A549 (cell line): ENCODE measurements around the gene ABCC3. TPM values are rescaled to one million over a fixed set of nuclear protein-coding genes. Genes with fewer than 3 reads are reported as not detected.

Source experiments
- ATAC-seq, 2 experiments: fragments of 200-7000 bp in 1 of 2; fragments of >200 bp in 1 of 2; cut with Nextera tagmentation in 1 of 2; cut with Tn5 transposase in 1 of 2; 3 replicates each; pipeline versions ENCODE4 v1.8.0 to v1.9.1; 2018 to 2020; ENCODE audit warnings: mild to moderate bottlenecking in 1 of 2, moderate library complexity in 1 of 2
- CTCF ChIA-PET: fragments of 300-600 bp; sonication (Branson Sonifier 250); formaldehyde crosslinking; extraction: SDS; loops from one replicate; lab custom pipeline; 2021; ENCODE audit warnings: antibody characterized with exemption, inconsistent platforms; lab: Yijun Ruan, JAX
- POLR2A ChIA-PET: fragments of 350-600 bp; formaldehyde crosslinking; extraction: SDS; loops from one replicate; lab custom pipeline; 2021; ENCODE audit warnings: antibody characterized with exemption, inconsistent platforms; lab: Yijun Ruan, JAX
- DNase-seq, 2 experiments: peaks; one replicate each; pipeline versions ENCODE4 v3.0.0 to v3.0.0-alpha.2; 2011 to 2016; ENCODE audit warnings: low read depth in 1 of 2, low spot score in 1 of 2
- FAIRE-seq: peaks from 2 replicates; lab custom pipeline; 2011; peaks lifted over from hg19 to GRCh38; lab: Jason Lieb, UNC
- H3K27ac ChIP-seq, 2 experiments: fragments of >200 bp; sonication (Bioruptor Twin); formaldehyde crosslinking; 3 replicates each; pipeline ENCODE4 v1.5.1; 2016 to 2017
- H3K4me1 ChIP-seq: fragments of >200 bp; sonication (Bioruptor Twin); formaldehyde crosslinking; 3 replicates; pipeline ENCODE4 v1.6.1; 2016
- H3K4me2 ChIP-seq: fragments of >200 bp; sonication (Bioruptor Twin); formaldehyde crosslinking; 3 replicates; pipeline ENCODE4 v1.6.1; 2016
- H3K4me3 ChIP-seq: fragments of >200 bp; sonication (Bioruptor Twin); formaldehyde crosslinking; 3 replicates; pipeline ENCODE4 v1.5.1; 2016
- H3K9me3 ChIP-seq: fragments of >200 bp; sonication (Bioruptor Twin); formaldehyde crosslinking; 3 replicates; pipeline ENCODE4 v1.6.1; 2016
- BHLHE40 ChIP-seq: IDR thresholded peaks from 2 replicates; pipeline ENCODE4 v1.6.1; 2012; ENCODE audit warnings: low read depth, low read length, inconsistent platforms
- CBX8 ChIP-seq: fragments of 200-600 bp; sonication (generic); IDR thresholded peaks from 2 replicates; pipeline ENCODE4 v1.6.1; 2016
- CEBPB ChIP-seq, 2 experiments: fragments of >200 bp in 1 of 2; sonication (Bioruptor Twin) in 1 of 2; formaldehyde crosslinking in 1 of 2; IDR thresholded peaks; 2 replicates each; pipeline ENCODE4 v1.6.1; 2012 to 2016
- CHD2 ChIP-seq: fragments of 150-350 bp; IDR thresholded peaks from 2 replicates; pipeline ENCODE4 v1.6.1; 2014; ENCODE audit warnings: low read length; ENCODE audit not compliant: partially characterized antibody
- CHD4 ChIP-seq: fragments of 200-600 bp; sonication (generic); IDR thresholded peaks from 2 replicates; pipeline ENCODE4 v1.6.1; 2016; ENCODE audit warnings: antibody characterized with exemption, mild to moderate bottlenecking, borderline replicate concordance
- EHF ChIP-seq: fragments of 250-450 bp; sonication (Bioruptor Pico); IDR thresholded peaks from 2 replicates; pipeline ENCODE4 v1.5.0; 2020; ENCODE audit warnings: mild to moderate bottlenecking
- ESRRA ChIP-seq: fragments of 150-350 bp; IDR thresholded peaks from 2 replicates; pipeline ENCODE4 v1.6.1; 2014; ENCODE audit warnings: mild to moderate bottlenecking, low read length, borderline replicate concordance
- GATA3 ChIP-seq: IDR thresholded peaks from 2 replicates; pipeline ENCODE4 v1.6.1; 2012; ENCODE audit warnings: borderline replicate concordance
- HDAC2 ChIP-seq: fragments of 200-600 bp; sonication (generic); IDR thresholded peaks from 2 replicates; pipeline ENCODE4 v1.6.1; 2016
- HOXA7 ChIP-seq: fragments of 250-450 bp; sonication (Bioruptor Pico); IDR thresholded peaks from 2 replicates; pipeline ENCODE4 v1.5.0; 2020; ENCODE audit warnings: mild to moderate bottlenecking, moderate library complexity
- JUN ChIP-seq, 2 experiments: fragments of >200 bp; sonication (Bioruptor Twin); formaldehyde crosslinking; IDR thresholded peaks; 2 replicates in 1 of 2; 3 replicates in 1 of 2; pipeline ENCODE4 v1.6.1; 2016 to 2017
- JUNB ChIP-seq: fragments of >200 bp; sonication (Bioruptor Twin); formaldehyde crosslinking; IDR thresholded peaks from 2 replicates; pipeline ENCODE4 v1.6.1; 2016
- KDM5A ChIP-seq: fragments of 200-600 bp; sonication (generic); IDR thresholded peaks from 2 replicates; pipeline ENCODE4 v1.6.1; 2016; ENCODE audit warnings: antibody characterized with exemption, mild to moderate bottlenecking
- MAFK ChIP-seq: fragments of 450-650 bp; IDR thresholded peaks from 2 replicates; pipeline ENCODE4 v1.6.1; 2014; ENCODE audit not compliant: partially characterized antibody
- MYC ChIP-seq: IDR thresholded peaks from 2 replicates; pipeline ENCODE4 v1.6.1; 2012; ENCODE audit warnings: mild to moderate bottlenecking, inconsistent platforms, low read length, improper control_type of control experiment, borderline replicate concordance
- NFE2L2 ChIP-seq: fragments of 150-350 bp; conservative IDR thresholded peaks from 2 replicates; pipeline ENCODE4 v1.6.1; 2014; ENCODE audit warnings: low read length
- NPAS2 ChIP-seq: fragments of 250-450 bp; sonication (Bioruptor Pico); IDR thresholded peaks from 2 replicates; pipeline ENCODE4 v1.8.0; 2022; ENCODE audit warnings: mild to moderate bottlenecking, moderate library complexity, borderline replicate concordance
- POLR2A ChIP-seq: IDR thresholded peaks from 2 replicates; pipeline ENCODE4 v1.6.1; 2012; ENCODE audit warnings: mild to moderate bottlenecking, low read length
- POLR2AphosphoS2 ChIP-seq: conservative IDR thresholded peaks from 2 replicates; pipeline ENCODE4 v1.6.1; 2012; ENCODE audit warnings: low read length, improper control_type of control experiment, inconsistent platforms
- RAD21 ChIP-seq, 2 experiments: fragments of >200 bp in 1 of 2; sonication (Bioruptor Twin) in 1 of 2; formaldehyde crosslinking in 1 of 2; IDR thresholded peaks in 1 of 2; conservative IDR thresholded peaks in 1 of 2; 2 replicates in 1 of 2; 3 replicates in 1 of 2; pipeline ENCODE4 v1.6.1; 2012 to 2018; ENCODE audit warnings: inconsistent platforms in 1 of 2
- RARB ChIP-seq: fragments of 250-450 bp; sonication (Bioruptor Pico); IDR thresholded peaks from 2 replicates; pipeline ENCODE4 v1.8.0; 2021; ENCODE audit warnings: mild to moderate bottlenecking, moderate library complexity
- RFX5 ChIP-seq: fragments of 450-650 bp; IDR thresholded peaks from 2 replicates; pipeline ENCODE4 v1.7.1; 2014; ENCODE audit warnings: antibody characterized with exemption, mild to moderate bottlenecking, moderate library complexity
- RNF2 ChIP-seq: fragments of 200-600 bp; sonication (generic); IDR thresholded peaks from 2 replicates; pipeline ENCODE4 v1.6.1; 2016; ENCODE audit warnings: low read depth, mild to moderate bottlenecking, antibody characterized with exemption, moderate library complexity, borderline replicate concordance
- SREBF2 ChIP-seq: fragments of 450-650 bp; IDR thresholded peaks from 2 replicates; pipeline ENCODE4 v1.6.1; 2014; ENCODE audit warnings: mild to moderate bottlenecking, moderate library complexity
- TFCP2L1 ChIP-seq: fragments of 250-450 bp; sonication (Bioruptor Pico); IDR thresholded peaks from 2 replicates; pipeline ENCODE4 v1.5.0; 2021; ENCODE audit warnings: mild to moderate bottlenecking
- TP53 ChIP-seq: fragments of 250-450 bp; sonication (Bioruptor Pico); IDR thresholded peaks from 2 replicates; pipeline ENCODE4 v1.5.0; 2021; ENCODE audit warnings: mild to moderate bottlenecking, moderate library complexity
- ZSCAN20 ChIP-seq: fragments of 250-450 bp; sonication (Bioruptor Pico); IDR thresholded peaks from 2 replicates; pipeline ENCODE4 v1.8.0; 2022; ENCODE audit warnings: mild to moderate bottlenecking, moderate library complexity
- WGBS: methylation state at CpG from one replicate; pipeline ENCODE4 v1.1.6; 2017; ENCODE audit errors: missing lambda C conversion rate; 5-methylcytosine and 5-hydroxymethylcytosine counted together
- polyA plus RNA-seq, 4 experiments: library from polyadenylated mRNA; depleted of rRNA in 3 of 4; stranded (reverse); fragments of >200 nt; fragmentation: RNase III in 1 of 4; extraction: RNeasy Plus Mini Kit Qiagen cat#74134 plus additional on column Dnase treatment in 1 of 4; gene quantifications; 2 replicates in 3 of 4; 3 replicates in 1 of 4; pipeline ENCODE4 v1.2.3, GENCODE V29; 2011 to 2017
- TF ChIP-seq, protein P1 (sequence below): IDR thresholded peaks from 2 replicates; pipeline ENCODE4 v1.6.1; 2012
- TF ChIP-seq, protein P2 (sequence below): fragments of 200-600 bp; sonication (generic); IDR thresholded peaks from 2 replicates; pipeline ENCODE4 v1.6.1; 2016; ENCODE audit warnings: antibody characterized with exemption, mild to moderate bottlenecking, moderate library complexity
- TF ChIP-seq, protein P3 (sequence below): fragments of 150-350 bp; IDR thresholded peaks from 2 replicates; pipeline ENCODE4 v1.6.1; 2014; ENCODE audit warnings: low read depth, mild to moderate bottlenecking, low read length
- TF ChIP-seq, protein P4 (sequence below): IDR thresholded peaks from 2 replicates; pipeline ENCODE4 v1.6.1; 2012; ENCODE audit warnings: low read depth, borderline replicate concordance

Gene ABCC3
- polyA plus RNA-seq, 2 of the 4 experiments (the other 2 are of a cell fraction), result 248 to 342 TPM

DNA sequence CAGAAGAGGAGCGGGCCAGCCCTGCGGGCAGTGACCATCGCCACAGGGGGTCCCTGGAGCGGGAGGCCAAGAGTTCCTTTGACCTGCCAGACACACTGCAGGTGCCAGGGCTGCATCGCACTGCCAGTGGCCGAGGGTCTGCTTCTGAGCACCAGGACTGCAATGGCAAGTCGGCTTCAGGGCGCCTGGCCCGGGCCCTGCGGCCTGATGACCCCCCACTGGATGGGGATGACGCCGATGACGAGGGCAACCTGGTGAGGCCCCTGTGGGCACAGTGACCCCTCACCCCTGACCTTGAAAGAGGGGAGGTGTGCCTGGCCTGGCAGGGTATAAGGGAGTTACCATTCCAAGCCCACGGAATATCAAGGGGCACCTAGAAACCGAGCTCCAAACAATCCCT is 35.1 kb upstream of the ABCC3 start:
- FAIRE-seq (no peak), DNase-seq (no peak)
- Histone ChIP-seq H3K27ac (no peak overlapping the region), H3K4me2 (no peak overlapping the region)
- no peak for TF ChIP-seq RARB (CRISPR knock-in tag)
- no peak for TF ChIP-seq BHLHE40
- no peak for TF ChIP-seq TFCP2L1 (CRISPR knock-in tag)
- TF ChIP-seq NPAS2 (CRISPR knock-in tag), result no peak
- TF ChIP-seq, protein P1, sequence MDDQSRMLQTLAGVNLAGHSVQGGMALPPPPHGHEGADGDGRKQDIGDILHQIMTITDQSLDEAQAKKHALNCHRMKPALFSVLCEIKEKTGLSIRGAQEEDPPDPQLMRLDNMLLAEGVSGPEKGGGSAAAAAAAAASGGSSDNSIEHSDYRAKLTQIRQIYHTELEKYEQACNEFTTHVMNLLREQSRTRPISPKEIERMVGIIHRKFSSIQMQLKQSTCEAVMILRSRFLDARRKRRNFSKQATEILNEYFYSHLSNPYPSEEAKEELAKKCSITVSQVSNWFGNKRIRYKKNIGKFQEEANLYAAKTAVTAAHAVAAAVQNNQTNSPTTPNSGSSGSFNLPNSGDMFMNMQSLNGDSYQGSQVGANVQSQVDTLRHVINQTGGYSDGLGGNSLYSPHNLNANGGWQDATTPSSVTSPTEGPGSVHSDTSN, result no peak
- TF ChIP-seq CBX8, result no peak
- TF ChIP-seq, protein P2, sequence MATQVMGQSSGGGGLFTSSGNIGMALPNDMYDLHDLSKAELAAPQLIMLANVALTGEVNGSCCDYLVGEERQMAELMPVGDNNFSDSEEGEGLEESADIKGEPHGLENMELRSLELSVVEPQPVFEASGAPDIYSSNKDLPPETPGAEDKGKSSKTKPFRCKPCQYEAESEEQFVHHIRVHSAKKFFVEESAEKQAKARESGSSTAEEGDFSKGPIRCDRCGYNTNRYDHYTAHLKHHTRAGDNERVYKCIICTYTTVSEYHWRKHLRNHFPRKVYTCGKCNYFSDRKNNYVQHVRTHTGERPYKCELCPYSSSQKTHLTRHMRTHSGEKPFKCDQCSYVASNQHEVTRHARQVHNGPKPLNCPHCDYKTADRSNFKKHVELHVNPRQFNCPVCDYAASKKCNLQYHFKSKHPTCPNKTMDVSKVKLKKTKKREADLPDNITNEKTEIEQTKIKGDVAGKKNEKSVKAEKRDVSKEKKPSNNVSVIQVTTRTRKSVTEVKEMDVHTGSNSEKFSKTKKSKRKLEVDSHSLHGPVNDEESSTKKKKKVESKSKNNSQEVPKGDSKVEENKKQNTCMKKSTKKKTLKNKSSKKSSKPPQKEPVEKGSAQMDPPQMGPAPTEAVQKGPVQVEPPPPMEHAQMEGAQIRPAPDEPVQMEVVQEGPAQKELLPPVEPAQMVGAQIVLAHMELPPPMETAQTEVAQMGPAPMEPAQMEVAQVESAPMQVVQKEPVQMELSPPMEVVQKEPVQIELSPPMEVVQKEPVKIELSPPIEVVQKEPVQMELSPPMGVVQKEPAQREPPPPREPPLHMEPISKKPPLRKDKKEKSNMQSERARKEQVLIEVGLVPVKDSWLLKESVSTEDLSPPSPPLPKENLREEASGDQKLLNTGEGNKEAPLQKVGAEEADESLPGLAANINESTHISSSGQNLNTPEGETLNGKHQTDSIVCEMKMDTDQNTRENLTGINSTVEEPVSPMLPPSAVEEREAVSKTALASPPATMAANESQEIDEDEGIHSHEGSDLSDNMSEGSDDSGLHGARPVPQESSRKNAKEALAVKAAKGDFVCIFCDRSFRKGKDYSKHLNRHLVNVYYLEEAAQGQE, result no peak
- TF ChIP-seq NFE2L2, result no peak
- no peak for TF ChIP-seq CHD4
- no peak for TF ChIP-seq ESRRA
- no peak for TF ChIP-seq CHD2
- no peak for TF ChIP-seq RNF2
- TF ChIP-seq RAD21 (conservative IDR thresholded peaks at IDR 0.05 in 1 of 2, IDR thresholded peaks at IDR 0.05 in 1 of 2), result no peak
- TF ChIP-seq JUNB, result no peak
- TF ChIP-seq, all 56 proteins: peak for 0
- ChIA-PET CTCF (interaction anchor here (0.6 to 1.7 kb wide), 12 partner anchors 9 to 98 kb away, joined by 3 to 5 read pairs (median 4); no protein-coding TSS in a partner anchor), POLR2A (no interaction called here)
- Histone ChIP-seq H3K4me3 (no peak overlapping the region), H3K9me3 (no peaks in the 10 kb centered on the region), H3K4me1 (no peaks in the 10 kb centered on the region)
- WGBS, result 89% methylated on average over 15 of the region's 15 CpGs
- ATAC-seq, result no peak

DNA sequence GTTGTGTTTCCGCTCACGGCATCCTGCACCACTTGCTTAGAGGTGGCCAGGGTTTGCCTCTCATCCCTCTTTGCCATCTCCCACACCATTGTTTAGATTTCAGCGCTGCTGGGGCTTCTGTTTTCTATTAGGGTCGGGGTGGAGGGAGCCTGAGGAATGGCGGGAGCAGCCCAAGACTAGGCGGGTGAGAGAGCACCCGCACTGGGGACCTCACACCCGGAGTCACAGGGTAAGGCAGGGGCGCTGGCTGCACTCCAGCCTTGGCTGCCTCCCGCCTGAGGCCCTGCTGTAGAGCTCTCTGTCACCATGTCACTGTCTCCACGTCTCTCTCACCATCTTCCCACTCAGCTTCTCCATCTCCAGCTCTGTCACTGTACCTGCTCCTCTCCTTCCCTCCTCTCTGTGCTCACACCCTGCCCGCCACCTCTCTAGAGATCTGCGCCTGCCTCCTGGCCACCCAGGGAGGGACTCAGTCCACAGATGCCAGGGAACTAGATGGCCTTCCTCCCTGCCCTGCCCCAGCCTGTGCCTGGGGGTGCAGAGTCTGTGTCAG is 32.8 kb upstream of the ABCC3 start:
- no peak overlapping the region for H3K4me3 ChIP-seq
- CTCF ChIA-PET, result interaction anchor here (0.9 to 1.8 kb wide), 2 partner anchors 26 to 29 kb away, joined by 3 to 8 read pairs; no protein-coding TSS in a partner anchor
- FAIRE-seq, result no peak
- no peaks in the 10 kb centered on the region for H3K4me1 ChIP-seq
- H3K27ac ChIP-seq, result no peak overlapping the region
- no peak overlapping the region for H3K4me2 ChIP-seq
- 87% methylated on average over 13 of the region's 13 CpGs for WGBS
- DNase-seq, result no peak
- POLR2A ChIA-PET, result no interaction called here
- ATAC-seq, result peak in 1 of 2 experiments; percentile 6; a peak in 3 of 6 replicates
- no peak for TF ChIP-seq JUN (IDR thresholded peaks at IDR 0.05)
- TF ChIP-seq POLR2A, result no peak
- no peak for TF ChIP-seq ZSCAN20
- no peak for TF ChIP-seq RFX5
- no peak for TF ChIP-seq SREBF2
- TF ChIP-seq, protein P3, sequence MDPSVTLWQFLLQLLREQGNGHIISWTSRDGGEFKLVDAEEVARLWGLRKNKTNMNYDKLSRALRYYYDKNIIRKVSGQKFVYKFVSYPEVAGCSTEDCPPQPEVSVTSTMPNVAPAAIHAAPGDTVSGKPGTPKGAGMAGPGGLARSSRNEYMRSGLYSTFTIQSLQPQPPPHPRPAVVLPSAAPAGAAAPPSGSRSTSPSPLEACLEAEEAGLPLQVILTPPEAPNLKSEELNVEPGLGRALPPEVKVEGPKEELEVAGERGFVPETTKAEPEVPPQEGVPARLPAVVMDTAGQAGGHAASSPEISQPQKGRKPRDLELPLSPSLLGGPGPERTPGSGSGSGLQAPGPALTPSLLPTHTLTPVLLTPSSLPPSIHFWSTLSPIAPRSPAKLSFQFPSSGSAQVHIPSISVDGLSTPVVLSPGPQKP, result no peak
- TF ChIP-seq, protein P1, result no peak
- no peak for TF ChIP-seq KDM5A
- TF ChIP-seq EHF (CRISPR knock-in tag), result no peak
- TF ChIP-seq, protein P4, sequence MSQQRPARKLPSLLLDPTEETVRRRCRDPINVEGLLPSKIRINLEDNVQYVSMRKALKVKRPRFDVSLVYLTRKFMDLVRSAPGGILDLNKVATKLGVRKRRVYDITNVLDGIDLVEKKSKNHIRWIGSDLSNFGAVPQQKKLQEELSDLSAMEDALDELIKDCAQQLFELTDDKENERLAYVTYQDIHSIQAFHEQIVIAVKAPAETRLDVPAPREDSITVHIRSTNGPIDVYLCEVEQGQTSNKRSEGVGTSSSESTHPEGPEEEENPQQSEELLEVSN, result no peak
- no peak for TF ChIP-seq CEBPB (IDR thresholded peaks at IDR 0.05)
- no peak for TF ChIP-seq TP53 (CRISPR knock-in tag)
- no peak for TF ChIP-seq MAFK
- no peak for TF ChIP-seq HOXA7 (CRISPR knock-in tag)
- TF ChIP-seq GATA3, result no peak
- no peak for TF ChIP-seq POLR2AphosphoS2
- TF ChIP-seq BHLHE40, result no peak
- TF ChIP-seq HDAC2, result no peak
- TF ChIP-seq MYC, result no peak
- TF ChIP-seq RARB (CRISPR knock-in tag), result no peak
- H3K9me3 ChIP-seq, result no peaks in the 10 kb centered on the region
